C4-2B (cell line): Measurements from ENCODE around the gene ZIK1.

ENCODE experiments used
- CTCF ChIP-seq: fragments of 450-650 bp; conservative IDR thresholded peaks from 2 replicates; pipeline ENCODE4 v1.5.1; 2017; ENCODE audit warnings: mild to moderate bottlenecking
- ZFX ChIP-seq: fragments of 450-650 bp; IDR thresholded peaks from 2 replicates; pipeline ENCODE4 v1.6.1; 2017

- TF ChIP-seq CTCF (no peak), ZFX (no peak)
Measured at GRCh38 chr19:57641715-57642234, 57.8 kb downstream of the ZIK1 start.
